Panc1 (cell line): ENCODE measurements around the gene LRP1B.

ENCODE experiments used
- POLR2AphosphoS5 ChIP-seq: IDR thresholded peaks from 2 replicates; pipeline ENCODE4 v1.6.1; 2012; ENCODE audit warnings: mild to moderate bottlenecking, low read depth, low read length, moderate library complexity
- REST ChIP-seq, 2 experiments: IDR thresholded peaks; 2 replicates each; pipeline ENCODE4 v1.6.1; 2011 to 2012; ENCODE audit warnings: low read depth in 2 of 2, control low read depth in 1 of 2, low read length in 1 of 2, mild to moderate bottlenecking in 1 of 2, moderate library complexity in 1 of 2; ENCODE audit not compliant: insufficient read depth in 1 of 2
- SIN3A ChIP-seq: IDR thresholded peaks from 2 replicates; pipeline ENCODE4 v1.6.1; 2012; ENCODE audit warnings: low read depth, mild to moderate bottlenecking, low read length, moderate library complexity, borderline replicate concordance; ENCODE audit not compliant: insufficient read depth
- TCF7L2 ChIP-seq: IDR thresholded peaks from 2 replicates; pipeline ENCODE4 v1.6.1; 2011; ENCODE audit warnings: mild to moderate bottlenecking, low read depth, low read length, inconsistent platforms
- TF ChIP-seq, protein P1 (sequence below): fragments of 450-650 bp; IDR thresholded peaks from 2 replicates; pipeline ENCODE4 v1.5.1; 2017; ENCODE audit warnings: mild to moderate bottlenecking

GRCh38 chr2:140256080-140256479 is 1874.7 kb downstream of the LRP1B start:
- TF ChIP-seq, protein P1, sequence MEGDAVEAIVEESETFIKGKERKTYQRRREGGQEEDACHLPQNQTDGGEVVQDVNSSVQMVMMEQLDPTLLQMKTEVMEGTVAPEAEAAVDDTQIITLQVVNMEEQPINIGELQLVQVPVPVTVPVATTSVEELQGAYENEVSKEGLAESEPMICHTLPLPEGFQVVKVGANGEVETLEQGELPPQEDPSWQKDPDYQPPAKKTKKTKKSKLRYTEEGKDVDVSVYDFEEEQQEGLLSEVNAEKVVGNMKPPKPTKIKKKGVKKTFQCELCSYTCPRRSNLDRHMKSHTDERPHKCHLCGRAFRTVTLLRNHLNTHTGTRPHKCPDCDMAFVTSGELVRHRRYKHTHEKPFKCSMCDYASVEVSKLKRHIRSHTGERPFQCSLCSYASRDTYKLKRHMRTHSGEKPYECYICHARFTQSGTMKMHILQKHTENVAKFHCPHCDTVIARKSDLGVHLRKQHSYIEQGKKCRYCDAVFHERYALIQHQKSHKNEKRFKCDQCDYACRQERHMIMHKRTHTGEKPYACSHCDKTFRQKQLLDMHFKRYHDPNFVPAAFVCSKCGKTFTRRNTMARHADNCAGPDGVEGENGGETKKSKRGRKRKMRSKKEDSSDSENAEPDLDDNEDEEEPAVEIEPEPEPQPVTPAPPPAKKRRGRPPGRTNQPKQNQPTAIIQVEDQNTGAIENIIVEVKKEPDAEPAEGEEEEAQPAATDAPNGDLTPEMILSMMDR: no peak
- TF ChIP-seq POLR2AphosphoS5 (no peak), SIN3A (no peak), REST (IDR thresholded peaks at IDR 0.05; ENCODE audit: insufficient read depth in 1 of 2, low read depth in 2 of 2, low read length in 1 of 2) (no peak), TCF7L2 (no peak)
